HG02623 (cell line): ENCODE results near the gene SMG7.

Experiments used
- ATAC-seq: cut with Tn5 transposase; IDR thresholded peaks from one replicate; pipeline ENCODE4 v1.9.1; 2021; ENCODE audit warnings: moderate library complexity; ENCODE audit not compliant: unreplicated experiment

SMG7 gene

DNA sequence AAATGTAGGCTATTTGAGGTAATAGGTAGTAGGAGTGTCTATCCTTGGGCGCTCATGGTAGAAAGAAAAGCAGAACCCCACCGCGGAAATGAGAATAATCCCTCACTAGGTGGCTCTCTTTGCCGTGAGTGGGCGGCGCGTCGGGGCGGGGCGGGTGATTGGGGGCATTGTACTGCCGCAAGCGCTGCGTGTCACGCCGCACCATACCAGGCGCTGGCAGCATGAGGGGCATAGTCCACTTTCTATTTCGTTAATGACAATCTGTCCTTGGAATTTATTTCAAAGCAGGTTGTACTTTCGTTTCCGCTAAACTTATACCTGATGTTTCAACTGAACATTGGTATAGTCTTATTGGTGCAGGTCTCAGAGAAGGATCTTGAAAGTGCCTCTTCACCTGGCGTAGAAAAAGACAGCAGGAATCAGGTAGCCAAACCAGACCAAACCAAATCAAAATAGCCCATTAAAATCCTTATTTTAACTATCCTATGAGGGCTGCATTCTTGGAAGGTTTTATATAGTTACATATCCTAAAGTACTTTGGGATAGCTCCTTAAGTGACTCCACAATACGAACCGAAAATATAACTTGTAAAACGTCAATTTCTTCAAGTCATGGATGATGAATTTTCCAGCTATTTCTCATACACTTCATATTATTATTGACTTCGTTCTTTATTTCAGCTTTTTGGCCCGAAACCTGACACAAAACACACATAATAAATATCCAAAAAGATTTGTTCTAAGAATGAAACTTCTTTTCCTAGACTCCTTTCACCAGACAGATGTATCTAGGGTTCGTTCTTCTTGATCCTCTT lies 1.9 kb upstream of the SMG7 start:
- peak; percentile 32 for ATAC-seq

DNA sequence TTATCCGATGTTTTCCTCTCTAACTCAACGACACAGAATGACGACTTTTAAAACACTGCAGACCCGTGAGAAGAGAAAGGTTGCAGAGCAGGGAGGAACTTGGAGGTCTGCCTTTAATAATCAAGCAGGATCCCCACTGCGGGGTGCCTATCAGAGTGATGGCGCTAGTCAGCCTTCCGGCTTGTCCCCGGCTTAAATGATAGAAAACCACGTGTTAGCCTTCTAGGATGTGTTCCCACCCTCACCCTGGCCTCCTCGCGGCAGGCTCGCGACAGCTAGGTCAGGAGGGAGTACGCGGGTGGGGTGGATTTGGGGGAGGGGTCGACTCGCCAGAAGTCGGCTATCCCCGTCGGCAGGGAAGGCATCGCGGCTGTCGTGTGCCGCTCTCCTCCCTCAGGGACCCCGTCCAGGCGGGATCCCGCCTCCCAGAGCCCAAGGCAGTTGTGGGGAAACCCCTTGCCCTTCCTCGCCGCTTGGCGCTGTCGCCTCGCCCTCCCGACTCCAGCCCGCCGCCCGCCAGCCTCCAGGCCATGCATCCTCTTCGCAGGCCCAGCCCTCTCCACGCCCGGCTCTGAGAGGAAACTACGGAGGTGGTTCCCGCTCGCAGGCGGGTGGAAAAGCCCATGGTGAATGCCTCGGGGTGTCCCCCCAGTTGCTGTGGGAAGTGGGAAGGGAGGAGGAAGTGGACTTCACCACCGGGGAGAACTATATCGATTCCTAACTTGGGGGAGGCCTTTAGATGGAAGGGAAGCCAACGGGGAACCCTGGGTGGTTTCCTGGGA lies 1.1 kb upstream of the SMG7 start:
- ATAC-seq = peak; percentile 28

GRCh38 chr1:183471743-183472487 lies 384 bp upstream of the SMG7 start:
- ATAC-seq = peak; percentile 44

- no peak for ATAC-seq
Measured at GRCh38 chr1:183473217-183473536, 878 bp downstream of the SMG7 start.

GRCh38 chr1:183476081-183476480 lies 3.8 kb downstream of the SMG7 start:
- no peak for ATAC-seq

GRCh38 chr1:183477986-183478781 lies 5.9 kb downstream of the SMG7 start:
- peak; percentile 49 for ATAC-seq

GRCh38 chr1:183480971-183481441 lies 8.7 kb downstream of the SMG7 start:
- ATAC-seq = peak; percentile 49

GRCh38 chr1:183483224-183483623 lies 10.9 kb downstream of the SMG7 start:
- ATAC-seq = no peak

DNA sequence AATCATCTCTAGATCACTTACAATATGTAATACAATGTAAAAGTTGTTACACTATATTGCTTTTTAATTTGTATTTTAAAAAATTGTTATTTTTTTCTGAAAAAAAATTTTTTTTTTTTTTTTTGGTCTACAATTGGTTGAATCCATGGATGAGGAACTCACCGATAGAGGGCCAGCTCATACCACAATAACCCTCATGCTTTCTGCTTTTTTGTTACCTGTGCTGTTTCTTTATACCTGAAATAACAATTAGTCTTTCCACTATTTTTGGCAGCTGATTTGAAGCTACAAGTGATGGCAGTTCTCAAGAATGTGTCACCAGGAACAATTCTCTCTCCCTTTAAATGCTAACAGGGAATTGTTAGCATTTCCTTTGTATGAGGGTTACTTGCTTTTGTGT lies 12.0 kb downstream of the SMG7 start:
- no peak for ATAC-seq

- ATAC-seq = no peak
Measured at GRCh38 chr1:183484851-183485250, 12.6 kb downstream of the SMG7 start.

- no peak for ATAC-seq
Measured at GRCh38 chr1:183487674-183488442, 15.6 kb downstream of the SMG7 start.

GRCh38 chr1:183490932-183491331 lies 18.6 kb downstream of the SMG7 start:
- no peak for ATAC-seq

DNA sequence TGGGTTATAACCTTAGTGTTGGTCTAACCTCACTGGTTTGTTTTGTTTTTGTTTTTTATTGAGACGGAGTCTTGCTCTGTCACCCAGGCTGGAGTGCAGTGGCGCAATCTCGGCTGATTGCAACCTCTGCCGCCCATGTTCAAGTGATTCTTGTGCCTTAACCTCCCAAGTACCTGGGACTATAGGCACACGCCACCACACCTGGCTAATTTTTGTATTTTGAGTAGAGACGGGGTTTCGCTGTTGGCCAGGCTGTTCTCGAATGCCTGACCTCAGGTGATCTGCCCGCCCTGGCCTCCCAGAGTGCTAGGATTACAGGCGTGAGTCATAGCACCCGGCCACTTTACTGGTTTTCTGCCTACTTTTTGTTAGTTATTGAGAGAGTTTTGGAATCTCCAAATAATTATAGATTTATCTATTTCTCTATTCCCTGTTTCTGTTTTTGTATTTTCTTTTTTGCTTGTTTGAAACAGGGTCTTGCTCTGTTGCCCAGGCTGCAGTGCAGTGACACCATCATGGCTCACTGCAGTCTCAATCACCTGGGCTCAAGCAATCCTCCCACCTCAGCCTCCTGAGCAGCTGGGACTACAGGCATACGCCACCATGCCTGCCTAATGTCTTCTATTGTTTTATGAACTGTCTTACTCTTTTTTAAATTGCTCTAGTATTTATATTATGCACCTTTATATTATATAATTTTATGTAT lies 21.4 kb downstream of the SMG7 start:
- ATAC-seq = no peak

DNA sequence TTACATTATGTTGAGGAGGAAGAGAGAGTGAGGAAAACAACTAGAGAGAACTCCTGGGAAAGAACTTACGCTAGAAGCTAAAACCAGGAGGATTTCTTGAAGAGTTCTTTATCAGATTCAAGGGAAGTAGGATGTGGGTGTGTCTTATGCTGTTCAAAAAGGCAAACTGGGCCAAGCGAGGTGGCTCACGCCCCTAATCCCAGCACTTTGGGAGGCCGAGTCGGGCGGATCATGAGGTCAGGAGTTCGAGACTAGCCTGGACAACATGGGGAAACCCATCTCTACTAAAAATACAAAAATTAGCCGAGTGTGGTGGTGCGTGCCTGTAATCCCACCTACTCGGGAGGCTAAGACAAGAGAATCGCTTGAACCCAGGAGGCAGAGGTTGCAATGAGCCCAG lies 23.1 kb downstream of the SMG7 start:
- ATAC-seq = no peak

- no peak for ATAC-seq
Measured at GRCh38 chr1:183497218-183497617, 24.9 kb downstream of the SMG7 start.

- no peak for ATAC-seq
Measured at GRCh38 chr1:183498342-183498991, 26.2 kb downstream of the SMG7 start.

GRCh38 chr1:183505454-183506089 lies 33.3 kb downstream of the SMG7 start:
- ATAC-seq = no peak

DNA sequence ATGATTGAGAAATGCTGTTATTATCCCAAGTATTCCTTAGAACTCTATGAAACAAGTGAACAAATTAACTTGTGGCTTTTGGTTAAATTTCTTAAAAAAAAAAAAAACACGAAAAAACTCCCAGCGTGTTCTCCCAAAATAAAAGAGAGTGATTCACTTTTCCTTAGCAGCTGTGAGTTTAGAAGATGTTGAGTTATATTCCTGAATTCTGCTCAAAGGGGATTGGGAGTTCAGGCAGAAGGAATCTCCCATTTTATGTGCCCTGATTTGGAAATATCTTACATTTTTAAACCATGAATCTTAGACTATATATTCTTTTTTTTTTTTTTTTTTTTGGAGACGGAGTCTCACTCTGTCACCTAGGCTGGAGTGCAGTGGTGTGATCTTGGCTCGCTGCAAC lies 34.3 kb downstream of the SMG7 start:
- no peak for ATAC-seq
